Measurements from ENCODE around the gene CAV2. TPM values are rescaled to one million over a fixed set of nuclear protein-coding genes. Genes with fewer than 3 reads are reported as not detected.
A peak's percentile ranks its signal among the peaks of the same experiment; 100 is the strongest.

CAV2 gene
- total RNA-seq, 4 donors from 2014 or later = 86.4 to 172 (median 132) TPM

GRCh38 chr7:116487907-116488521 is 11.5 kb upstream of the CAV2 start:
- H3K4me1 ChIP-seq = peaks cover 1 to 36% (median 5%) of the 10 kb centered on the region in 4 donors

GRCh38 chr7:116490351-116490750 is 9.2 kb upstream of the CAV2 start:
- peaks cover 2 to 48% (median 9%) of the 10 kb centered on the region in 4 donors for H3K4me1 ChIP-seq
- H3K27me3 ChIP-seq = no peaks in the 10 kb centered on the region
- no peaks in the 10 kb centered on the region for H3K36me3 ChIP-seq
- 45 to 55% methylated on average over 2 of the region's 2 CpGs for WGBS, 2 donors
- no peak for DNase-seq (ENCODE audit: low spot score in 2 of 2)
- H3K27ac ChIP-seq = peak overlapping the region in 2 of 4 donors; percentile 34 to 78
- H3K4me3 ChIP-seq = no peak overlapping the region
- TF ChIP-seq EP300 (IDR thresholded peaks at IDR 0.05) (no peak), POLR2A (IDR thresholded peaks at IDR 0.05) (no peak), CTCF (IDR thresholded peaks at IDR 0.05) (no peak)
- no peaks in the 10 kb centered on the region for H3K9me3 ChIP-seq

More at GRCh38 chr7:116487907-116488521, 11.5 kb upstream of the CAV2 start:
- no peak overlapping the region for H3K4me3 ChIP-seq
- TF ChIP-seq POLR2A (IDR thresholded peaks at IDR 0.05) (no peak), EP300 (IDR thresholded peaks at IDR 0.05) (no peak), CTCF (IDR thresholded peaks at IDR 0.05) (no peak)
- H3K36me3 ChIP-seq = no peaks in the 10 kb centered on the region
- H3K27me3 ChIP-seq = no peaks in the 10 kb centered on the region
- WGBS, 2 donors = 59 to 68% methylated on average over 5 of the region's 5 CpGs
- no peaks in the 10 kb centered on the region for H3K9me3 ChIP-seq
- H3K27ac ChIP-seq = no peak overlapping the region
- DNase-seq (ENCODE audit: low spot score in 2 of 2) = no peak

GRCh38 chr7:116491887-116492653 is 7.5 kb upstream of the CAV2 start:
- H3K27me3 ChIP-seq = no peaks in the 10 kb centered on the region
- no peak for DNase-seq (ENCODE audit: low spot score in 2 of 2)
- peak overlapping the region in 3 of 4 donors; percentile 16 to 78 (median 55) for H3K27ac ChIP-seq
- H3K36me3 ChIP-seq = no peaks in the 10 kb centered on the region
- no peaks in the 10 kb centered on the region for H3K9me3 ChIP-seq
- peaks cover 2 to 43% (median 9%) of the 10 kb centered on the region in 4 donors for H3K4me1 ChIP-seq
- TF ChIP-seq CTCF (IDR thresholded peaks at IDR 0.05) = no peak
- no peak for TF ChIP-seq POLR2A (IDR thresholded peaks at IDR 0.05)
- TF ChIP-seq EP300 (IDR thresholded peaks at IDR 0.05) = no peak
- no peak overlapping the region for H3K4me3 ChIP-seq
- 58 to 65% methylated on average over 3 of the region's 3 CpGs for WGBS, 2 donors

- H3K27ac ChIP-seq = peak overlapping the region in 3 of 4 donors; percentile 16 to 78 (median 55)
Measured at GRCh38 chr7:116492654-116493109, 6.9 kb upstream of the CAV2 start.

More at GRCh38 chr7:116492654-116493109, 6.9 kb upstream of the CAV2 start:
- TF ChIP-seq CTCF (IDR thresholded peaks at IDR 0.05) = no peak
- TF ChIP-seq POLR2A (IDR thresholded peaks at IDR 0.05) = no peak
- TF ChIP-seq EP300 (IDR thresholded peaks at IDR 0.05) = no peak
- Histone ChIP-seq H3K36me3 (no peaks in the 10 kb centered on the region), H3K27me3 (no peaks in the 10 kb centered on the region), H3K4me3 (no peak overlapping the region), H3K9me3 (no peaks in the 10 kb centered on the region), H3K4me1 (peaks cover 2 to 43% (median 9%) of the 10 kb centered on the region in 4 donors)
- DNase-seq (ENCODE audit: low spot score in 2 of 2) = no peak
- WGBS, 2 donors = 60 to 64% methylated on average over 3 of the region's 3 CpGs
